SK-N-SH (cell line): ENCODE results near the gene UBE2E1.

Experiments used
- EP300 ChIP-seq, 2 experiments: IDR thresholded peaks; 2 replicates each; pipeline versions ENCODE4 v1.4.0 to v1.6.1; 2012; ENCODE audit warnings: borderline replicate concordance in 1 of 2, low read depth in 1 of 2, low read length in 1 of 2
- FOXM1 ChIP-seq: IDR thresholded peaks from 2 replicates; pipeline ENCODE4 v1.4.0; 2012; ENCODE audit warnings: low read depth, mild to moderate bottlenecking
- PBX3 ChIP-seq: IDR thresholded peaks from 2 replicates; pipeline ENCODE4; 2012

- TF ChIP-seq EP300 (IDR thresholded peaks at IDR 0.05; ENCODE audit: borderline replicate concordance in 1 of 2, low read depth in 1 of 2, low read length in 1 of 2) (no peak), FOXM1 (no peak), PBX3 (no peak)
Measured at GRCh38 chr3:23889386-23889785, 83.6 kb downstream of the UBE2E1 start.
